Measurements from ENCODE around the gene BBS12.
A peak's percentile ranks its signal among the peaks of the same experiment; 100 is the strongest.

BBS12 gene

GRCh38 chr4:122715221-122715620 is 17.3 kb upstream of the BBS12 start:
- DNase-seq (ENCODE audit: low spot score), result no peak

- peak; percentile 47 for DNase-seq (ENCODE audit: low spot score)
These were observed 15.6 kb upstream of the BBS12 start for GRCh38 chr4:122716825-122717448.

DNA sequence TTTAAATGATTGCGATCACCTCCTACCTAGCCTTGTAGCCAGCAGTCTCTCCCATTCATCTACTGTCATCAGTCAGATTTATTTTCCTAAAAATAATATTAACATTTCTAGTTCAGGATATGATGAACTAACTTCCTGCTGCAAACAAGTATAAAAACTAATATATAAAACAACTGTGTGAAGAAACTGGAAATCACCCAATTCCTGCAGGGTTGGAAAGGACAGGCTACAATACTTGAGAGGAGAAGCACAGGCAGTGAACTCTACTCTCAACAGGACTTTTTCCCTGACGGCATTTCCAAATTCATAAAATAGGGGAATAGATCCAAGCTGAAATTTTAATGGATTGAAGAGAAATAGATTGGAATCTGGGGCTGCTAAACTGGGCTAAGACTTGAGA is 14.2 kb upstream of the BBS12 start:
- no peak for DNase-seq (ENCODE audit: low spot score)

DNA sequence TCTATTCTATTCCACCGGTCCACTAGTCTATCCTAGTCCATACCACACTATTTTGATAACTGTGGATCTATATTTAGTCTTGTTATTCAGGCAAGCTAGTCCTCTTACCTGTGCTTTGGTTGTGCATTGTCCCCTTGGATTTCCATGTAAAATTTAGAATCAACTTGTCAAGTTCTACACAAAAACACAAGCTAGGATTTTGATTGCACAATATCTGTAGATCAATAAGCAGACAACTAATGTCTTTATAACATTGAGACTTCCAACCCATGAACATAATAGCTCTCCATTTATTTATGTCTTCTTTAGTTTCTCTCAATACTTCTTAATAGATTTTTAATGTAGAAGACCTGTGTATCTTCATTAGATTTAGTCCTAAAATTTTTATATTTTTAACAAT is 10.2 kb upstream of the BBS12 start:
- no peak for DNase-seq (ENCODE audit: low spot score)

DNA sequence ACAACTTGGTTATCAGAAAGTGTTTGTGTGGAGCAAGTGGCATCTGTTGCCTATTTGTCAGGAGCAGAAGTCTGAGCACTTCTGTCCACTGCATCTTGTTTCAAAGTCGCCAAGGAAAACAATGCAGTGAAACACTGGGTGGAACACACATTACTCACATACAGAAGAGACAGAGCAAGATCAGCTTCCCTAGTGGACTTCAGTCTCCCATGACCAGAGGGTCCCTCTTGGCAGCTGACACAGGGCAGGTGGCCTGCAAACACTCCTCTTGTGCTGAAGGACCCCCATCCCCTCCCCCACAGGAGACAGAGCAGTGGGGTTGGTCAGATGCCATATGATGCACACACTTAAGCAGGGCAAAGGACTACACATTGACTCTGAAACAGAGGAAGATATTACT is 3.6 kb upstream of the BBS12 start:
- no peak for DNase-seq (ENCODE audit: low spot score)

GRCh38 chr4:122731676-122732075 is 828 bp upstream of the BBS12 start:
- DNase-seq (ENCODE audit: low spot score), result no peak

GRCh38 chr4:122733787-122734120 is 1.2 kb downstream of the BBS12 start:
- no peak for DNase-seq (ENCODE audit: low spot score)

DNA sequence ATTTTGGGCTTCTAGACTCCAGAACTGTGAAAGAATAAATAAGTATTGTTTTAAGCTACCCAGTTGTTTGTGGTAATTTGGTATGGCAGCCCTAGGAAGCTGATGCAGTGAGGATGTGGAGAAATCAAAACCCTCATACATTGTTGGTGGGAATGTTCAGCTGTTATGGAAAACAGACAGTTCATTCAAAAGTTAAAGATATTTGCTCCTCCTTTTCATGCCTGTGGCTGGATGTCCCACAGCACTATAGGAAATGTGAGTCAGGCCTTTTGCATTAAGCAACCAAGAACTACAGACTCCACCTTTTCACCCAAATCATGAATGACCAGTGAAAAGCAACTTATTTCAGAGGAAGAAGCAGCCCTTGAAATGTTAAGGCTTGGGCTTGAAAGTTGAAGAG is 6.7 kb downstream of the BBS12 start:
- DNase-seq (ENCODE audit: low spot score), result no peak

GRCh38 chr4:122742933-122743829 is 10.7 kb downstream of the BBS12 start:
- DNase-seq (ENCODE audit: low spot score), result no peak

DNA sequence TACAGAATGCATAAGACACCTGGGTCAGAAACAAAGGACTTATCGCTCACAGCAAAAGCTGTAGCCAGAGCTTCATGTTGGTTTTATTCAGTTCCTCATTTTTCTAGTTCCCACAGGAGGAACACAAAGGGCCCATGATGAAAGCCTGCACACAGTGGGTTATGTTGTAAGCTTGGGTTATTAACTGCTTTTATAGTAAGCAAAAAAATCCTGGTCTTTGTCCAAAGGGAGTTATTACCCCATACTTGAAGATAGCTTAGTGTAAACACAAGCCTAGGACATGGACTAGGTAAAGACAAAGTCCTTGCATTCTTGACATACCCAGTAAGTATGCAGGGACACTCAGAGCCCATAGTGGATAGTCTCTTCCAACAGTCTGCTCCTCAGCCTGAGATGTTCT is 11.7 kb downstream of the BBS12 start:
- DNase-seq (ENCODE audit: low spot score), result no peak

- DNase-seq (ENCODE audit: low spot score), result no peak
These were observed 14.0 kb downstream of the BBS12 start for GRCh38 chr4:122746485-122746965.

GRCh38 chr4:122747068-122747467 is 14.6 kb downstream of the BBS12 start:
- no peak for DNase-seq (ENCODE audit: low spot score)

GRCh38 chr4:122747883-122748282 is 15.4 kb downstream of the BBS12 start:
- DNase-seq (ENCODE audit: low spot score), result no peak

GRCh38 chr4:122749704-122750454 is 17.4 kb downstream of the BBS12 start:
- DNase-seq (ENCODE audit: low spot score), result no peak

DNA sequence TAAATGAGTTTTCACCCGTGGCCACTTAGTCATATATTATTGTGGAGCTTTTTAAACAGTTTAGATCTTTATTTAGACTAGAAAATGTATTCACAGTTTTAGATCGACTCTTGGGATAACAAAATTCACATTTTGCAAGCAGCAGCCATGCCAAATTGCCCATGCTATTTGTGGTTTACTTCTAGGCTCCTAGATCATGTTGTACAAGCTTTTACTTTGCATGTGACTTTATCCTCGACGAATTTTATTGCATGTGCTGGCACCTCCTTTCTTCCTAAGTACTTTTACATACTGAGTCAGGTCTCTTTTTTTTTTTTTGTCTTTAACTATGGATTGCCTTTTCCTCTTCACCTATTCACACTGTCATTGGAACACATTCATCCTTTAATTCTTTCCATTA is 23.2 kb downstream of the BBS12 start:
- no peak for DNase-seq (ENCODE audit: low spot score)

DNA sequence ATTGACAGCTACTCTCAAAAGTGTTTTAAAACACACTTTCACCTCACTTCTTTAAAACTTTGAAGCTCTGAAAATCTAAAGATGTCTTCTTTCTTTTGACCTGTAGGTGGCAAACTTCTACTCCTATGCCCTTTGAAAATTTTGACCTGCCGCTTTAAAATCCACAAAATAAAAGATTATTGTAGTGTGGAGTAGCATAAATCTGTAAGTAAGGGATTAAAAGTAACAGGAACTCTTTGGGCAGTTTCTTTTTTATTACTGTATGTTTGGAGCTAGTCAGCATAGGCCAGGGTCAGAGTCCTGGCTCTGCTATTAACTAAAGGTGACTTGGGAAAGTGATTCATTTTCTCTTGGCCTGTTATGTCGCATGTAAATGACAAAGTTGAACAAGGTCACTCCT is 25.5 kb downstream of the BBS12 start:
- DNase-seq (ENCODE audit: low spot score), result no peak

GRCh38 chr4:122759639-122760310 is 27.3 kb downstream of the BBS12 start:
- no peak for DNase-seq (ENCODE audit: low spot score)

- DNase-seq (ENCODE audit: low spot score), result peak; percentile 23
These were observed 30.0 kb downstream of the BBS12 start for GRCh38 chr4:122762520-122762919.

- no peak for DNase-seq (ENCODE audit: low spot score)
These were observed 30.6 kb downstream of the BBS12 start for GRCh38 chr4:122762966-122763716.

DNA sequence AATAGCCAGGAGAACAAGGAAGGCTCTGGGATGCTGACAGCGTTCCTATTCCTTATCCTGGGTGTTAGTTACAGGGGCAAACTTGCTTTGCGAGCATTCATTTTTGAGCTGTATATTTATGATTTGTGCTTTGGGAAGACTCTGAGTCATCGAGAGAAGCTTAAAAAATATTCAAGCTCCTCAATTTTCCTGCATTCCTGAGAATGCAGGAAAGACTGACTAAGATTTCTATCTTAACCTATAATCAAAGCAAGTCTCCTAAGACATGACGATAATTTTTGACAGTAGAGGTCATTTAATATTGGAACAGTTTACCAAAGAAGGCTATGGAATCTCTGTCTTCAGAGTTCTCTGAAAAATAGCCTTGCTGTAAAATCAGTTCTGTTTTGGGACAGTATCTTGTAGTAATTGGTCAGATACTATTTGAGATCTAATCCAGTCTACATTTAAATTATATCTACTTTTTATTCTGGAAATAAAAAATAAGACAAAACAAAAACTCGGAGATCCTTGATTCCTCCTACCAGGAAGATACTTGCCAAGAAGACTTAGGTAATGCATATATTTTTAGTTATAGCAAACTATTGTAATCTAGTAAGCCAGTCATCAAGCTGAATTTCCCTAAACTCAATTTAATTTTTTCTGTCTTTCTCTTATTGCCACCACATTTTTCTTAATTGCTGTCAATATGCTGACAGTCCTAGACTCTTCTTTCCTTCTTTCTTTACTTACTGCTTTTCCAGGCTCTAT is 31.7 kb downstream of the BBS12 start:
- DNase-seq (ENCODE audit: low spot score), result no peak

GRCh38 chr4:122764821-122765215 is 32.3 kb downstream of the BBS12 start:
- no peak for DNase-seq (ENCODE audit: low spot score)

Data from putamen (tissue), 1 donor.